Measurements from ENCODE around the gene ADCK1. TPM values are rescaled to one million over a fixed set of nuclear protein-coding genes. Genes with fewer than 3 reads are reported as not detected.
A peak's percentile ranks its signal among the peaks of the same experiment; 100 is the strongest.

The ADCK1 gene
- total RNA-seq, 4 donors from 2014 or later = 6.0 to 16.0 (median 9.0) TPM

DNA sequence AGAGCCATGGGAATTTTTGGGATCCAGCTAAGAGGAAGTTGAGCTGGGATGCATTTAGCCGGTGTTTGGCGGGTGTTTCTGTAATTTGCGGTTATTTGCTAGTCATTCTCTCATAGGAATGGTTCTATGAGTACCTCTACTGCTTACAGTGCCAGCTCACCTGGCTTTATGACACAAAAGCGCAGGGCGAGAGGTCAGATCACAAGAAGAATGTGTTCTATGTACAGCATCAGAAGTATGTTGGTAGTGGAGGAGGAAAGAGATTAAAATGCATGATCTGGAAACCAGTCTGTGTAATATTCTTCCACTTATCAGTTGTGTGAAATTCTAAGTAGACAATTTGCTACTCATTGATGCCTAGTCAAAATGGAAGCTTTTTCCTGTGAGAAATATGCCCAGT, 173.3 kb downstream of the ADCK1 start:
- TF ChIP-seq POLR2AphosphoS5 (IDR thresholded peaks at IDR 0.05) = no peak
- no peak for TF ChIP-seq EP300 (IDR thresholded peaks at IDR 0.05)
- TF ChIP-seq POLR2A (IDR thresholded peaks at IDR 0.05) = no peak
- TF ChIP-seq, protein P1, sequence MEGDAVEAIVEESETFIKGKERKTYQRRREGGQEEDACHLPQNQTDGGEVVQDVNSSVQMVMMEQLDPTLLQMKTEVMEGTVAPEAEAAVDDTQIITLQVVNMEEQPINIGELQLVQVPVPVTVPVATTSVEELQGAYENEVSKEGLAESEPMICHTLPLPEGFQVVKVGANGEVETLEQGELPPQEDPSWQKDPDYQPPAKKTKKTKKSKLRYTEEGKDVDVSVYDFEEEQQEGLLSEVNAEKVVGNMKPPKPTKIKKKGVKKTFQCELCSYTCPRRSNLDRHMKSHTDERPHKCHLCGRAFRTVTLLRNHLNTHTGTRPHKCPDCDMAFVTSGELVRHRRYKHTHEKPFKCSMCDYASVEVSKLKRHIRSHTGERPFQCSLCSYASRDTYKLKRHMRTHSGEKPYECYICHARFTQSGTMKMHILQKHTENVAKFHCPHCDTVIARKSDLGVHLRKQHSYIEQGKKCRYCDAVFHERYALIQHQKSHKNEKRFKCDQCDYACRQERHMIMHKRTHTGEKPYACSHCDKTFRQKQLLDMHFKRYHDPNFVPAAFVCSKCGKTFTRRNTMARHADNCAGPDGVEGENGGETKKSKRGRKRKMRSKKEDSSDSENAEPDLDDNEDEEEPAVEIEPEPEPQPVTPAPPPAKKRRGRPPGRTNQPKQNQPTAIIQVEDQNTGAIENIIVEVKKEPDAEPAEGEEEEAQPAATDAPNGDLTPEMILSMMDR (IDR thresholded peaks at IDR 0.05) = no peak
- H3K27ac ChIP-seq = no peak overlapping the region
- no peaks in the 10 kb centered on the region for H3K36me3 ChIP-seq
- H3K4me3 ChIP-seq = no peak overlapping the region
- 95% methylated on average over 5 of the region's 5 CpGs for WGBS
- DNase-seq (ENCODE audit: low spot score in 2 of 2) = no peak
- H3K27me3 ChIP-seq = no peaks in the 10 kb centered on the region
- H3K9me3 ChIP-seq = no peaks in the 10 kb centered on the region
- no peaks in the 10 kb centered on the region for H3K4me1 ChIP-seq

DNA sequence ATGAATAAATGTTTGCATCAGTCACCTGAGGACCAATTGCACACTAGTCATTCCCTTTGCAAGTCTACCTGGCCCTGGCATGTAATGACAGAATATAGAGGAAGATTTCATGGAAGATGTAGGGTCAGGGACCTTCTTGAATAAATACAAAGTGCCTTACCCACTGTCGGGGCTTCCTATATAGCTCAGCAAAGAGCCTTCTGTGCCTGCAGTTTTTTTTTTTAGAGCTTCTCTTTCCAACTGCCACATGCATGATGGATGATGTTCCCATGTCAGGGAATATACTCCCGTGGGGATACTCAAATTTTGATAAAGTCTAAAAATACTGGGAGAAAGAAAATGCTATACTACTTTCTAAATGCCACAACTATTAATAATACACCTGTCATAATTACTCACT, 176.7 kb downstream of the ADCK1 start:
- DNase-seq (ENCODE audit: low spot score in 2 of 2) = no peak
- no peak for TF ChIP-seq POLR2AphosphoS5 (IDR thresholded peaks at IDR 0.05)
- TF ChIP-seq, protein P1 (IDR thresholded peaks at IDR 0.05) = no peak
- TF ChIP-seq POLR2A (IDR thresholded peaks at IDR 0.05) = no peak
- TF ChIP-seq EP300 (IDR thresholded peaks at IDR 0.05) = no peak
- Histone ChIP-seq H3K4me3 (no peak overlapping the region), H3K36me3 (no peaks in the 10 kb centered on the region), H3K4me1 (peaks cover 10% of the 10 kb centered on the region), H3K27ac (no peak overlapping the region), H3K9me3 (no peaks in the 10 kb centered on the region), H3K27me3 (peaks cover 10% of the 10 kb centered on the region)
- WGBS = 43% methylated on average over 2 of the region's 2 CpGs

DNA sequence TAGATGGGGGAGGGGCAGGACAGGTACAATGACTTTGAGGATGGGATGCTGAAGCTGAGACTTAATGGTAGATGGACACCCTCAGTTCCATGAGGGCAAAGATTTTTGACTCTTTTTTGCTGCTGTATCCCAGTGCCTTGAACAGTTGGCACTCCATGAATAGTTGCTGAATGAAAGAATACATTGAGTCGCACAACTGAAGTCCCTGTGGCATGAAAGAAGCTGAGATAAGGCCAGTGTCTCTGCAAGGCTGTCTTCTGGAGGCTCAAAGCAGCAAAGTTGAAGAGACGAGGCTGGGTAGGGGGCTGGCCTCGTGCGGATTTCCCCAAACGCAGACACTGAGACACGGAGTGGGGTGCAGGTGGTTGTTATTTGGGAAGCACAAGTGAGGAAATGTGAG, 179.3 kb downstream of the ADCK1 start:
- Histone ChIP-seq H3K27ac (no peak overlapping the region), H3K27me3 (peaks cover 10% of the 10 kb centered on the region), H3K9me3 (no peaks in the 10 kb centered on the region), H3K36me3 (no peaks in the 10 kb centered on the region), H3K4me1 (peaks cover 10% of the 10 kb centered on the region), H3K4me3 (no peak overlapping the region)
- WGBS = 73% methylated on average over 6 of the region's 6 CpGs
- TF ChIP-seq POLR2AphosphoS5 (IDR thresholded peaks at IDR 0.05) (no peak), POLR2A (IDR thresholded peaks at IDR 0.05) (no peak), EP300 (IDR thresholded peaks at IDR 0.05) (no peak)
- TF ChIP-seq, protein P1 (IDR thresholded peaks at IDR 0.05) = no peak
- DNase-seq (ENCODE audit: low spot score in 2 of 2) = no peak

DNA sequence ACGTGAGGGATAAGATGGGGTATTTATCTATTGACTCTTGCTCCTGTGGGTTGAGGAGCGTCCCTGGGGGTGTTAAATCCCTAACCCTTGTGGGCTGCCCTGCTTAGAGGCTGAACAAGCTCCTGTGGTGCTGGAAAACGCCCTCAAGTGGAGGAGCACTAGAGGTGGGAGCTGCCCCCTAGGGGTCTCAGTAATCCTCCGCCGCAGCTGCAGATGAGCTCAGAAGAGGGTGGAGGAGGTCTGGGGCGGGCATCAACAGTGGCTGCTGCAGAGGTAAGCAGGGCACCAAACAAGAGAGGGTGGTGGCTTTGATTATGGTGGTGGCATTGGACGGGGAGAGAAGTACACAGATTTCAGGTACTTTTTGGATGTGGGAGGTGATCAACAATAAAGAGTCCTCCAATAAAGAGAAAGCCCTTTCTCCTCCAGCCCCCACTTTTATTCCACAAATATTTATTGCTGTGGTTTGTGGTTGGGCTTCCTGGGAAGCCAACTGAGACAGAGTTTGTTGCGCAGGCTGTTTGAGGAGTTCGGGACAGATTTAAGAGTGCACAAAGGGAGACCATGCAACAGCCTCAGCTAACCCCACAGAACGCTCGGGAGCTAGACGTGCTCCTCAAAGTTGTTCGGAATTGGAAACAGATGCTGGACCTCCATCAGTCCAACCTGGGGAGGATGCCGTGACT, 179.9 kb downstream of the ADCK1 start:
- Histone ChIP-seq H3K36me3 (no peaks in the 10 kb centered on the region), H3K27ac (no peak overlapping the region), H3K4me1 (peaks cover 10% of the 10 kb centered on the region), H3K9me3 (no peaks in the 10 kb centered on the region), H3K27me3 (peaks cover 10% of the 10 kb centered on the region), H3K4me3 (no peak overlapping the region)
- DNase-seq (ENCODE audit: low spot score in 2 of 2) = no peak
- no peak for TF ChIP-seq POLR2AphosphoS5 (IDR thresholded peaks at IDR 0.05)
- TF ChIP-seq, protein P1 (IDR thresholded peaks at IDR 0.05) = no peak
- TF ChIP-seq EP300 (IDR thresholded peaks at IDR 0.05) = no peak
- TF ChIP-seq POLR2A (IDR thresholded peaks at IDR 0.05) = no peak
- WGBS = 50% methylated on average over 14 of the region's 14 CpGs

DNA sequence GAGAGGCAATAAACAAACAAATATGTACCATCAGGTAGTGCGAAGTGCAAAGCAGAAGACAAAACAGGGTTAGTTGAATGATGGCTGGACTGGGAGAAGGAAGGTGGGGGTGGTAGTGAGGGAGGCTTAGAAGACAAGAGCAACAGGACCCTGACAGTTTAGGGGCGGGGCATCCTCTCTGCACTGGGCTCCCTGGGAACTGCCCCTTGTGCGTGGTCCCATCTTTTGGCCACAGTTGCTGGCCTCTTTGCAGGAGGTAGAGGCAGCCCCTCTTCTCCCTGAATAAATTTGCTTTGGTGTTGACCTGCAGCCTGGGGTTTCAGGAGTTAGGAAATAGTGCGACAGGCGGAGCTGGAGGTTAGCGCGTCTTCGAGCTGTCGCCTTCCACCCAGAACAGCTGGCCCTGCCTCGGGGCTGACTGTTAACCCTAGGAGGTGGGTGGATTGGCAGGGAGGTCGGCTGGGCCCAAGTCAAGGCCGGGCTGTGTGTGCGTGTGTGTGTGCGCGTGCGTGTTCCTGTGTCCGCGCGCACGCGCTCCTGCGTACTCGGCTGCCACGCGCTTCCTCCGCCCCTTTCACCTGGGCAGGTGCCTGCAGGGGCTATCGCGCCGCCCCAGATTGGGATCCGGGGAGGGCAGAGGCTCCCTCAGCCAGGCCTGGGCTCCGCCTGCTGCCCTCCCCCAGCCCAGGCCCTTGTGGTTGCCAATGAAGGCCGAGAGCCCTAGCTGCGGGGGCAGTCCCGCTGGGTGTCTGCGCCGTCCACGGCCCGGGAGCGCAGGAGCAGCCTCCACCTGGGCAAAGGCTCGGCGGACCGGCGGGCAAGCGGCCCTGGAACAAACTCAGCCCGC, 180.8 kb downstream of the ADCK1 start:
- TF ChIP-seq POLR2A (IDR thresholded peaks at IDR 0.05) = no peak
- TF ChIP-seq EP300 (IDR thresholded peaks at IDR 0.05) = no peak
- TF ChIP-seq POLR2AphosphoS5 (IDR thresholded peaks at IDR 0.05) = no peak
- TF ChIP-seq, protein P1 (IDR thresholded peaks at IDR 0.05) = no peak
- peaks cover 16% of the 10 kb centered on the region for H3K4me1 ChIP-seq
- H3K36me3 ChIP-seq = no peaks in the 10 kb centered on the region
- no peaks in the 10 kb centered on the region for H3K9me3 ChIP-seq
- H3K27ac ChIP-seq = no peak overlapping the region
- DNase-seq (ENCODE audit: low spot score in 2 of 2) = no peak
- WGBS = 18% methylated on average over 35 of the region's 45 CpGs
- peaks cover 10% of the 10 kb centered on the region for H3K27me3 ChIP-seq
- peak overlapping the region; percentile 51 for H3K4me3 ChIP-seq

Measured in suprapubic skin (tissue), 4 donors.